ENCODE measurements around the gene BTC. TPM values are rescaled to one million over a fixed set of nuclear protein-coding genes. Genes with fewer than 3 reads are reported as not detected.

BTC gene
- polyA plus RNA-seq, 1 donor (not counting 4 experiments of a cell fraction or from before 2014, with no cell fraction given) = 0.58 TPM

GRCh38 chr4:74805601-74806000 is 11.3 kb upstream of the BTC start:
- Histone ChIP-seq H3K27me3 (ENCODE audit: control insufficient read depth, extremely low read depth, insufficient read depth, low read length) (no peaks in the 10 kb centered on the region), H3K79me2 (ENCODE audit: control insufficient read depth, insufficient read depth, low read length) (no peaks in the 10 kb centered on the region), H3K4me2 (ENCODE audit: control insufficient read depth, extremely low read depth, insufficient read depth, low read depth, low read length) (no peak overlapping the region), H3K4me1 (ENCODE audit: control insufficient read depth, extremely low read depth, insufficient read depth, low read length) (no peaks in the 10 kb centered on the region), H3K36me3 (ENCODE audit: control insufficient read depth in 2 of 2, extremely low read depth in 1 of 2, insufficient read depth in 2 of 2, low read length in 2 of 2) (no peaks in the 10 kb centered on the region), H3K9ac (ENCODE audit: control insufficient read depth, extremely low read depth, insufficient read depth, low read length) (no peak overlapping the region), H3K27ac (ENCODE audit: control insufficient read depth, insufficient read depth, low read length) (no peak overlapping the region), H4K20me1 (ENCODE audit: control insufficient read depth, extremely low read depth, insufficient read depth, low read length) (no peaks in the 10 kb centered on the region), H2AFZ (ENCODE audit: control insufficient read depth, low read length) (no peak overlapping the region), H3K9me1 (ENCODE audit: control insufficient read depth, extremely low read depth, insufficient read depth, low read length) (no peaks in the 10 kb centered on the region), H3K9me3 (ENCODE audit: control insufficient read depth, low read depth, low read length) (no peaks in the 10 kb centered on the region), H3K4me3 (ENCODE audit: control insufficient read depth in 2 of 3, extremely low read depth in 1 of 3, insufficient read depth in 2 of 3, low read depth in 1 of 3, low read length in 3 of 3) (no peak overlapping the region)
- no peak for FAIRE-seq
- TF ChIP-seq CTCF (optimal IDR thresholded peaks at IDR 0.05 in 1 of 3, IDR thresholded peaks at IDR 0.05 in 1 of 3, conservative IDR thresholded peaks at IDR 0.05 in 1 of 3; ENCODE audit: extremely low read depth in 1 of 3, insufficient read depth in 2 of 3, low read length in 3 of 3) = no peak
- dilution Hi-C loops (cut with MboI; ENCODE audit: extremely low pct_ligation_motif_present, low sequenced_read_pairs) = no loop called here
- DNase-seq (ENCODE audit: low read depth, low spot score) = no peak

- dilution Hi-C loops (cut with MboI; ENCODE audit: extremely low pct_ligation_motif_present, low sequenced_read_pairs) = no loop called here
- H3K27ac ChIP-seq (ENCODE audit: control insufficient read depth, insufficient read depth, low read length) = no peak overlapping the region
- no peaks in the 10 kb centered on the region for H3K36me3 ChIP-seq (ENCODE audit: control insufficient read depth in 2 of 2, extremely low read depth in 1 of 2, insufficient read depth in 2 of 2, low read length in 2 of 2)
- no peak overlapping the region for H3K9ac ChIP-seq (ENCODE audit: control insufficient read depth, extremely low read depth, insufficient read depth, low read length)
- H2AFZ ChIP-seq (ENCODE audit: control insufficient read depth, low read length) = no peak overlapping the region
- no peak overlapping the region for H3K4me3 ChIP-seq (ENCODE audit: control insufficient read depth in 2 of 3, extremely low read depth in 1 of 3, insufficient read depth in 2 of 3, low read depth in 1 of 3, low read length in 3 of 3)
- no peak for DNase-seq (ENCODE audit: low read depth, low spot score)
- no peaks in the 10 kb centered on the region for H3K79me2 ChIP-seq (ENCODE audit: control insufficient read depth, insufficient read depth, low read length)
- H3K9me1 ChIP-seq (ENCODE audit: control insufficient read depth, extremely low read depth, insufficient read depth, low read length) = no peaks in the 10 kb centered on the region
- no peak for FAIRE-seq
- H3K9me3 ChIP-seq (ENCODE audit: control insufficient read depth, low read depth, low read length) = no peaks in the 10 kb centered on the region
- no peaks in the 10 kb centered on the region for H3K4me1 ChIP-seq (ENCODE audit: control insufficient read depth, extremely low read depth, insufficient read depth, low read length)
- no peak for TF ChIP-seq EZH2 (IDR thresholded peaks at IDR 0.05; ENCODE audit: low read length)
- no peak for TF ChIP-seq CTCF (optimal IDR thresholded peaks at IDR 0.05 in 1 of 3, IDR thresholded peaks at IDR 0.05 in 1 of 3, conservative IDR thresholded peaks at IDR 0.05 in 1 of 3; ENCODE audit: extremely low read depth in 1 of 3, insufficient read depth in 2 of 3, low read length in 3 of 3)
- H3K4me2 ChIP-seq (ENCODE audit: control insufficient read depth, extremely low read depth, insufficient read depth, low read depth, low read length) = no peak overlapping the region
- no peaks in the 10 kb centered on the region for H3K27me3 ChIP-seq (ENCODE audit: control insufficient read depth, extremely low read depth, insufficient read depth, low read length)
- H4K20me1 ChIP-seq (ENCODE audit: control insufficient read depth, extremely low read depth, insufficient read depth, low read length) = no peaks in the 10 kb centered on the region
Observed at GRCh38 chr4:74800310-74800709, 6.0 kb upstream of the BTC start.

Data from keratinocyte (primary cell).